HUES64 (cell line): ENCODE measurements around the gene ROGDI.
A peak's percentile ranks its signal among the peaks of the same experiment; 100 is the strongest.

Experiments used
- H3K27ac ChIP-seq: 2 replicates; pipeline ENCODE4 v1.7.0; 2013; ENCODE audit warnings: low read depth, low read length, inconsistent platforms
- H3K27me3 ChIP-seq: 2 replicates; pipeline ENCODE4 v1.6.1; 2013; ENCODE audit warnings: mild to moderate bottlenecking, low read length; ENCODE audit not compliant: insufficient read depth
- H3K36me3 ChIP-seq: 2 replicates; pipeline ENCODE4 v1.6.1; 2013; ENCODE audit warnings: mild to moderate bottlenecking, low read length; ENCODE audit not compliant: insufficient read depth
- H3K4me1 ChIP-seq: 2 replicates; pipeline ENCODE4 v1.6.1; 2013; ENCODE audit warnings: mild to moderate bottlenecking, low read length, moderate library complexity; ENCODE audit not compliant: insufficient read depth
- H3K4me3 ChIP-seq: 2 replicates; pipeline ENCODE4 v1.5.1; 2013; ENCODE audit warnings: mild to moderate bottlenecking, low read length, moderate library complexity
- H3K9ac ChIP-seq: 2 replicates; pipeline ENCODE4 v1.6.1; 2013; ENCODE audit warnings: mild to moderate bottlenecking, low read depth, low read length
- H3K9me3 ChIP-seq: 2 replicates; pipeline ENCODE4 v1.6.1; 2013; ENCODE audit warnings: low read depth, low read length; ENCODE audit not compliant: insufficient read depth
- WGBS: fragments of 150-250, 120-280 bp; methylation state at CpG from one replicate; pipeline ENCODE4 v1.1.7; 2013; ENCODE audit warnings: missing lambda C conversion rate; 5-methylcytosine and 5-hydroxymethylcytosine counted together

ROGDI gene

DNA sequence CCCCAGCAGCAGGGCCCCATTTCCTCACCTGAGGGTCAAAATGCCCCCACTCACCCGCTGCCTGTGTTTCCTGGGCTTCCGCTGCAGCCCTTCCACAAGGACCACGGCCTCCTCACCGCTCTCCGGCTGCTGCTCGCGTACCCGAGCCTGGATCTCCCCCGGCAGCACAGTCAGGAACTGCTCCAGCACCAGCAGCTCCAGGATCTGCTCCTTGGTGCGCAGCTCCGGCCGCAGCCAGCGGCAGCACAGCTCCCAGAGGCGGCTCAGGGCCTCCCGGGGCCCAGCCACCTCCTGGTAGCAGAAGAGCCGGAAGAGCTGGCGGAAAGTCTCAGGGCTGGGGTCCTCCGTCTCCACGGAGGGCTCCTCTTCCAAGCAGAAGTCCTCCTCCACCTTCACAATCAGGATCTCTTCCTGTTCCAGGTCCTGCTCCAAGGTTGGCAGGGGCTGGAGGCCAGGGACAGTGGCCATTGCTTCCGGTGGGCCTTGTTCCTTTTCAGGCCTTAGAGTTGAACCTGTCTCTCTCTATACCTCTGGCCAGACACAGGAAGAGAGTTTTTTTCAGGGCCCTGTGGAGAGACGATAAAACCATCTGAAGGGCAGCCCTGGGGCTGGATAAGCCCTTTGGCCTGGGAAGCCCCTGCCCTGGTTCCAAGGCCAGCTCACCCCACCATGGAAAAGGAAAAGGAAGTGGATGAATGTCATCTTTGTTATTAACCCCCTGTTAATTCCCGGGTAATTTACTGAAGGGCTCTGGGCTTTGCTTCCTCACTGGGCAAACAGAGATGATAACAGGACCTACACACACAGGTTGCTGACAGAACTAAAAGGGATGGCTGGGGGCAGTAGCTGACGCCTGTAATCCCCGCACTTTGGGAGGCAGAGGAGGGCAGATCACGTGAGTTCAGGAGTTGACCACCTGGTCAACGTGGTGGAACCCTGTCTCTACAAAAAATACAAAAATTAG lies 36.6 kb downstream of the ROGDI start:
- peak overlapping the region; percentile 74 for H3K4me3 ChIP-seq
- H3K9ac ChIP-seq, result peak overlapping the region; percentile 86; the same call in 1 of the 2 replicates
- no peak overlapping the region for H3K27ac ChIP-seq
- WGBS, result 85% methylated on average over 26 of the region's 26 CpGs
- no peaks in the 10 kb centered on the region for H3K27me3 ChIP-seq
- no peaks in the 10 kb centered on the region for H3K4me1 ChIP-seq
- H3K9me3 ChIP-seq, result no peaks in the 10 kb centered on the region
- H3K36me3 ChIP-seq, result peaks cover 40% of the 10 kb centered on the region

DNA sequence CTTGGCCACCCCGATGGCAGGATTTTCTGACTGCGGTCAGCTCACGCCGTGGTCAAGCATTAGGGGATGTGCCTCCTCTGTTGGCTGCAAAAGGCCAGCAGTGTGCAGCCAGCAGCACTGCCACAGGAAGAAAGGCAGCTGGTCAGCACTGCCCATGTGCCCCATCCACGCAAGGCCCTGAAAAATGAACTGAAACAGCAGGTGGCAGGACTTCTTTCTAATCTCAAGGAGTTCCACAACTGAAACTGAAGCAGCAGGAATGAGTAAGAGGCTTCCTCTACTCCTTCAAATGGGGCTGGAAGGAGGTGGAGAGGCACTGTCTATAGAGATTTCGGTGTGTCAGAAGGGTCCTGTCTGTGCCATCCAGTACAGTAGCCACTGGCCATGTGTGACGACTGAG lies 38.6 kb downstream of the ROGDI start:
- 98% methylated on average over 7 of the region's 7 CpGs for WGBS
- peaks cover 59% of the 10 kb centered on the region for H3K36me3 ChIP-seq

DNA sequence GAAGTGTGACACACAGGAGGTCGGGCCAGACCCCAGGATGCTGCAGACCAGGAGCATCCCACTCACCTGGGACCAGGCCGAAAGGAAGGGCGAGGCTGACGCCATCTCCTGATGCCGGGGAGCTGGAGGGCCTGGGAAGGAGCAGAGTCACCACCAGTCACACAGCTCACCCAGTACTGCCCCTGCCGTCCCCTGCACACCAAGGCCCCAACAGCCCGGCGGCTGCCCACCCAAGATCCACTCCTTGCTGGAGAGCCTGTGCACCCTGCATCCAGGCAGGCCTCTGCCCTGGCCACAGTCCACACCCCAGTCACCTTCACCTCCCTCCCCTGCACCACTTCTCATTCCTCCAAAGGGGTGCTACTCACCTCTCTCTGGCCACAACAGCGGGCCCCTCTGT lies 40.2 kb downstream of the ROGDI start:
- H3K27me3 ChIP-seq, result no peaks in the 10 kb centered on the region
- no peak overlapping the region for H3K27ac ChIP-seq
- H3K4me3 ChIP-seq, result no peak overlapping the region
- no peak overlapping the region for H3K9ac ChIP-seq
- 92% methylated on average over 9 of the region's 9 CpGs for WGBS
- no peaks in the 10 kb centered on the region for H3K9me3 ChIP-seq
- peaks cover 70% of the 10 kb centered on the region for H3K36me3 ChIP-seq
- H3K4me1 ChIP-seq, result no peaks in the 10 kb centered on the region

More for the DNA sequence above, 38.6 kb downstream of the ROGDI start:
- Histone ChIP-seq H3K27me3 (no peaks in the 10 kb centered on the region), H3K4me1 (no peaks in the 10 kb centered on the region), H3K9me3 (no peaks in the 10 kb centered on the region), H3K27ac (no peak overlapping the region), H3K4me3 (no peak overlapping the region), H3K9ac (no peak overlapping the region)

DNA sequence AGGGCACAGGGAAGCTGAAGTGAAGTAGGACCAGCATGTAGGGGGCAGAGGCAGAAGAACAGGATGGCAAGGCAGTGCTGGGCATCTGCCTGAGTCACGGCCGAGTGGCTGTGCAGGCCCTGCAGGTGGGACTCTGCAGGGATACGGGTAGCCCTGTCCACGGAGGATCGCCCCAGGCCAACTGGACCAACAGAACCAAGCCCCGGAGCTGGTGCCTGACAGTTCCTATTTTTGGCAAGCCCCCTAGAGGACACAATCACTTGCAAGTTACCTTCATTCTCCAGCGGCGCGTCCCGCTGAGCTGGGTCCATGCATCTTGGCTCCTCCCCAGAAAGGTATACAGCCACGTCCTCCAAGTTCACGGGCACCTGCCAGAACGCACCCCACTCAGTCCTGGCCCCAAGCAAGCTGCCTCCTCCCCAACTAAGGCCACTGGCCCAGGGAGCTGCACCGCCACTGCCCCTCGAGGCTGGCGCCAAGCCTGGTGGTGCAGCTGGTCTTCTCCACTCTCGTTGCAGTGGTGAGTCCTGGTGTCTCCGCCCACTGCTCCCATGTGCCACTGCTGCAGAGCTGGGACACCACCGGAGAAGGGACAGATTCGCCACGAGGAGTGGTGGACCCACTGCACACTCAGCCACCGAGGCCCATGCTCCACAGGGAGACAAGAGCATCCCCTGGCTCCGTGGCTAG lies 42.1 kb downstream of the ROGDI start:
- Histone ChIP-seq H3K4me1 (no peaks in the 10 kb centered on the region), H3K27me3 (no peaks in the 10 kb centered on the region), H3K4me3 (no peak overlapping the region), H3K36me3 (peaks cover 80% of the 10 kb centered on the region), H3K9ac (no peak overlapping the region), H3K9me3 (peaks cover 4% of the 10 kb centered on the region; the same call in 1 of the 2 replicates), H3K27ac (no peak overlapping the region)
- 94% methylated on average over 23 of the region's 23 CpGs for whole genome bisulfite sequencing

DNA sequence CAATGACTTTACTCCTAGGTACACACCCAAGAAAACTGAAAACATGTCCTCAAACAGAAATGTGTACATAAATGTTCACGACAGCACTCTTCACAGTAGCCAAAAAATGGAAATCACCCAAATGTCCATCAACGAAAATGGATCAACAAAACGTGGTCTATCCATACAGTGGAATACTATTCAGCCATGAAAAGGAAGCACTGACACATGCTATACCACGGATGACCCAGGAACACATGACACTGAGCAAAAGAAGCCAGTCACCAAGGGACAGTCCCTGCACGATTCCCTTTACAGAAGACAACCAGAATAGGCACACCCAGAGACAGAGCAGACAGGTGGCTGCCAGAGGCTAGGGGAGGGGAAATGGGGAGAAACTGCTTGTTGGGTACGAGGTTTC lies 46.7 kb downstream of the ROGDI start:
- Histone ChIP-seq H3K27ac (no peak overlapping the region), H3K36me3 (peaks cover 83% of the 10 kb centered on the region), H3K4me3 (no peak overlapping the region), H3K4me1 (no peaks in the 10 kb centered on the region), H3K9me3 (peaks cover 4% of the 10 kb centered on the region; the same call in 1 of the 2 replicates), H3K9ac (no peak overlapping the region), H3K27me3 (no peaks in the 10 kb centered on the region)
- 92% methylated on average over 6 of the region's 6 CpGs for WGBS

DNA sequence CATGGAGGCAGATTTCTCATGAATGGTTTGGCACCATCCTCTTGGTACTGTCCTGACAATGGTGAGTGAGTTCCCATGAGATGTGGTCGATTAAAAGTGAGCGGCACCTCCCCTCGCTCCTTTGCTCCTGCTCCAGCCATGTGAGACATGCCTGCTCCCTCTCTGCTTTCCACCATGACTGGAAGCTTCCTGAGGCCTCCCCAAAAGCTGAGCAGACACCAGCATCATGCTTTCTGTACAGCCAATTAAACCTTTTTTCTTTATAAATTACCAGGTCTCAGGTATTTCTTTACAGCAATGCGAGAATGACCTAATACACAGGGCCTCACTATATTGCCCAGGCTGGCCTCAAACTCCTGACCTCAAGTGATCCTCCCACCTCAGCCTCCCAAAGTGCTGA lies 47.6 kb downstream of the ROGDI start:
- H3K4me3 ChIP-seq, result no peak overlapping the region
- no peak overlapping the region for H3K27ac ChIP-seq
- WGBS, result 96% methylated on average over 4 of the region's 4 CpGs
- no peak overlapping the region for H3K9ac ChIP-seq
- no peaks in the 10 kb centered on the region for H3K4me1 ChIP-seq
- peaks cover 4% of the 10 kb centered on the region; the same call in 1 of the 2 replicates for H3K9me3 ChIP-seq
- H3K27me3 ChIP-seq, result no peaks in the 10 kb centered on the region
- peaks cover 74% of the 10 kb centered on the region for H3K36me3 ChIP-seq

DNA sequence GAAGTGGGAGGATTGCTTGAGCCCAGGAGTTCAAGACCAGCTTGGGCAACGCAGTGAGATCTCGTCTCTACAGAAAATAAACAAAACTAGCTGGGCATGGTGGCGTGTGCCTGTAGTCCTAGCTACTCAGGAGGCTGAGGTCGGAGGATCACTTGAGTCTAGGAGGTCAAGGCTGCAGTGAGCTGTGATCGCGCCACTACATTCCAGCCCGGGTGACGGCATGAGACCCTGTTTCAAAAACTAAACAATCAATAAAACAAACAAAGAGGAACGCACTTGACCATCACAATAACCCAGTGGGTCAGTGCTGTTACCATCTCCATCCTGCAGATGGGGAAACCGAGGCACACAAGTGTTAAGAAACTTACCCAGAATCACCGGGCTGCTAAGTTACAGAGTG lies 49.2 kb downstream of the ROGDI start:
- Histone ChIP-seq H3K36me3 (peaks cover 59% of the 10 kb centered on the region), H3K4me3 (no peak overlapping the region), H3K4me1 (no peaks in the 10 kb centered on the region), H3K27ac (no peak overlapping the region), H3K9ac (no peak overlapping the region), H3K27me3 (no peaks in the 10 kb centered on the region), H3K9me3 (peaks cover 4% of the 10 kb centered on the region; the same call in 1 of the 2 replicates)
- WGBS, result 95% methylated on average over 11 of the region's 11 CpGs

DNA sequence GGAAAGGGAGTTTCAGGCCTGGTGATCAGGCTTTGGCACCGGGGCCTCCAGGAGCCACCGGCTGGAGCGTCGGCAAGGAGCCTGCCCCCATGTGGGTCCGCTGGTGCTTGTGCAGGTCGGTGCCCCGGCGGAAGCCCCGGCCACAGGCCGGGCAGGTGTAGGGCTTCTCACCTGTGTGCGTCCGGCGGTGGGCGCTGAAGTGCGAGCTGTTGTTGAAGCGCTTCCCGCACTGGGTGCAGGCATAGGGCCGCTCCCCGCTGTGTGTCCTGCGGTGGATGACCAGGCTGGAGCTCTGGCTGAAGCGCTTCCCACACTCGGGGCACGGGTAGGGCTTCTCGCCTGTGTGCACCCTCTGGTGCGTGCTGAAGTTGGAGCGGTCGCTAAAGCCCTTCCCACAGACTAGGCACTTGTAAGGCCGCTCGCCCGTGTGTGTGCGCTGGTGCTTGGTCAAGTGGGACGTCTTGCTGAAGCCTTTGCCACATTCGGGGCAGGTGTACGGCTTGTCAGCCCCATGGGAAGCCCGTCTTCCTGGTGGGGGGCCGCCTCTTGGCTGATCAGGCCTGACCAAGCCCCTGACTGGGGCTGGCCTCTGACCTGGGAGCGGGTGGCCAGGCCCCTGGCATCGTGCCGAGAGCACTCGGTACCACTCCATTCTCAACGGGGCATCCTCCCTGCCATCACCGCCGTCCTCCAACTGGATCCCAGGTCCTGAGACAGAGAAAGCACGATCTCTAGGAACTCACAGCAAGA lies 49.9 kb downstream of the ROGDI start:
- peaks cover 4% of the 10 kb centered on the region; the same call in 1 of the 2 replicates for H3K9me3 ChIP-seq
- H3K36me3 ChIP-seq, result peaks cover 56% of the 10 kb centered on the region
- no peak overlapping the region for H3K27ac ChIP-seq
- no peak overlapping the region for H3K9ac ChIP-seq
- WGBS, result 96% methylated on average over 44 of the region's 44 CpGs
- no peaks in the 10 kb centered on the region for H3K4me1 ChIP-seq
- no peaks in the 10 kb centered on the region for H3K27me3 ChIP-seq
- H3K4me3 ChIP-seq, result no peak overlapping the region

DNA sequence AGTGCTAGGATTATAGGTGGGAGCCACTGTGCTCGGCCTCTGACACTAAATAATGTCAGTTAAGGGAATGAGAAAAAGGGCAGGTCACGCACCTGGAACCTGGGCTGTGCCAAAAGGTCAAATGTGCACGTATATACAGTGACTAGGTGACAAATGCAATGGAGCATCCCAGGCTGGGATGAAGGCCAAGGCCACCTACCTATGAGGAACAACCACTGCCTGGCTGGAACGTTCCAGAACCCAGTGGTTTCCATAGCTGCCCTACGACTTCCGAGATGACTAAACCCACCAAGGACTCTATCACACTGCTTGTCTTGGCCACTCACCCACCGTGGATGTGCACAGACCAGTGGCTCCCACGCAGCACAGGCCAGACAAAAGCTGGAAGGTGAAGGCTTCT lies 51.5 kb downstream of the ROGDI start:
- H3K4me3 ChIP-seq, result no peak overlapping the region
- H3K4me1 ChIP-seq, result no peaks in the 10 kb centered on the region
- H3K9me3 ChIP-seq, result peaks cover 4% of the 10 kb centered on the region; the same call in 1 of the 2 replicates
- no peak overlapping the region for H3K27ac ChIP-seq
- no peak overlapping the region for H3K9ac ChIP-seq
- peaks cover 45% of the 10 kb centered on the region for H3K36me3 ChIP-seq
- 96% methylated on average over 8 of the region's 8 CpGs for WGBS
- H3K27me3 ChIP-seq, result no peaks in the 10 kb centered on the region

DNA sequence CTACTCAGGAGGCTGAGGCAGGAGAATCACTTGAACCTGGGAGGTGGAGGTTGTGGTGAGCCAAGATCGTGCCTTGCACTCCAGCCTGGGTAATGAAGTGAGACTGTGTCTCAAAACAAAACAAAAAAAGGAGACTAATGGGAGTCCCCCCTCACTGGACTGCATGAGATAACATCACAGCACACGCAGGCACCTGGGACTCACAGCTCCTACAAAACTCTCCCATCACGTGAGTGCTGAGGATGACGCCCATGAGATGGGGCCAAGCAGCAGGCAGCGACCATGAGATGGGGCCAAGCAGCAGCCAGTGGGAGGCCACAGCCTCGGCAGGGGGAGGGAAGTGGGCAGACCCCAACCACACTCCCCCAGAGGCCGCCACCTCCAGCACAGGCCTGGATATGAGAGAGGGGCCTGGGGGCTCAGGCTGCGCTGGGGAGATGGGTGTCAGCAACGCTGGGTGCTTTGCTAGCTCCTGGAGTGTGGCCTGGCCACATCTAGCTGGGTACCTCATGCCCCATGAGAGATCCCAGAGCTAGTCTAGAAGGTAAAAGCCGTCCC lies 52.7 kb downstream of the ROGDI start:
- Histone ChIP-seq H3K36me3 (peaks cover 36% of the 10 kb centered on the region), H3K9ac (no peak overlapping the region), H3K4me1 (no peaks in the 10 kb centered on the region), H3K27me3 (no peaks in the 10 kb centered on the region), H3K9me3 (no peaks in the 10 kb centered on the region), H3K4me3 (no peak overlapping the region), H3K27ac (no peak overlapping the region)
- WGBS, result 91% methylated on average over 10 of the region's 10 CpGs
